ENCODE measurements around the gene PHACTR3. TPM values are rescaled to one million over a fixed set of nuclear protein-coding genes. Genes with fewer than 3 reads are reported as not detected.

Gene PHACTR3
- total RNA-seq, 8 experiments from 2014 or later, result 0.18 to 44.8 (median 26.7) TPM

GRCh38 chr20:59750209-59750840, 146.0 kb downstream of the PHACTR3 start:
- in situ Hi-C loops (cut with MboI; ENCODE audit: low pct_unique_long_range_greater_than_20kb in 2 of 9, low sequenced_read_pairs in 9 of 9, unreplicated experiment in 9 of 9), result loop anchor here in 3 of 9 experiments (10.0 to 25.0 kb wide), 2 partner anchors 156 to 163 kb away; no protein-coding TSS in a partner anchor
- no peak overlapping the region for H3K27ac ChIP-seq
- no peak overlapping the region for H3K4me3 ChIP-seq
- ATAC-seq (replicated peaks in 6 of 8), result peak in 1 of 8 experiments; percentile 0
- H3K4me1 ChIP-seq (replicated peaks in 1 of 2), result peaks cover 45 to 50% of the 10 kb centered on the region in 2 donors
- 40 to 89% (median 67%) methylated on average over 1 to 16 of the region's 21 CpGs; no CpG with 5 or more reads in 4 of the 10 experiments for WGBS, 10 experiments

DNA sequence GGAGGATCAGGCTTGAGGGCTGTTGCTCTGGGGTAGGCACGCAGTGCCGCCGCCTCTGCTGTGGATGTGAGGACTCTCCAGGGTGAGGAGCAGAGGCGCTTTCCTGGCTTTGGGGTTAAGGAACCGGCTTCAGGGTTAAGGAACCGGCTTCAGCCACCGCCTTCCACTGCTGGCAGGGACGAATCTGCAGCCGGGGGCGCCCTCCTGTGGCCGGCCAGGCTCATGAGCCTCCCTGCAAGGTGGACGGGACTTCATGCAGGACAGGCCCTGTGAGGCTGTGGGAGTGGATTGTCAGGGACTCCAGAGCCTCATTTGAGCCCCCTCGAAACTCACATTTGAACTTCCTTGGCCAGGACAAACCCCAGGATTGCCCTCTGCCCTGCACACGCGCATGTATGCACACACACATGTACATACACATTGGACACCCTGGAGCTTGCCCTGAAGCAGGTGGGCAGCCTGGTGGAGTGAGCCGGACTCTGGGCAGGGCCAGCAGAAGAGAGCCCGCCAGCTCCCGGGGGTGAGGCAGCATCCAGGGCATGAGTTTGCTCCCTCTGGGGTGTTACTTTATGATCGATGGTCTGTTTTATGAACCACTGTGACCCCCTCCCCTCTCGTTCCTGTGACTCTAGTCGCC, 146.9 kb downstream of the PHACTR3 start:
- in situ Hi-C loops (cut with MboI; ENCODE audit: low pct_unique_long_range_greater_than_20kb in 2 of 9, low sequenced_read_pairs in 9 of 9, unreplicated experiment in 9 of 9), result loop anchor here in 3 of 9 experiments (10.0 to 25.0 kb wide), 2 partner anchors 156 to 164 kb away; no protein-coding TSS in a partner anchor
- peaks cover 45 to 50% of the 10 kb centered on the region in 2 donors for H3K4me1 ChIP-seq (replicated peaks in 1 of 2)
- peak; percentile 81 to 98 (median 88) for ATAC-seq (replicated peaks in 6 of 8)
- no peak overlapping the region for H3K4me3 ChIP-seq
- WGBS, 10 experiments, result 0 to 59% (median 33%) methylated on average over 1 to 3 of the region's 21 CpGs; no CpG with 5 or more reads in 5 of the 10 experiments
- no peak overlapping the region for H3K27ac ChIP-seq

- in situ Hi-C loops (cut with MboI; ENCODE audit: low pct_unique_long_range_greater_than_20kb in 2 of 9, low sequenced_read_pairs in 9 of 9, unreplicated experiment in 9 of 9), result loop anchor here in 3 of 9 experiments (10.0 to 25.0 kb wide), 2 partner anchors 157 to 165 kb away; no protein-coding TSS in a partner anchor
- Histone ChIP-seq H3K27ac (no peak overlapping the region), H3K4me3 (no peak overlapping the region), H3K4me1 (replicated peaks in 1 of 2) (peaks cover 48 to 55% of the 10 kb centered on the region in 2 donors)
- WGBS, 10 experiments, result 0 to 100% (median 8%) methylated on average over 1 to 4 of the region's 17 CpGs; no CpG with 5 or more reads in 5 of the 10 experiments
- peak in 5 of 8 experiments; percentile 39 to 66 (median 60) for ATAC-seq (replicated peaks in 6 of 8)
Observed at GRCh38 chr20:59752101-59752586, 147.8 kb downstream of the PHACTR3 start.

GRCh38 chr20:59752704-59753460, 148.5 kb downstream of the PHACTR3 start:
- ATAC-seq (replicated peaks in 6 of 8), result peak in 4 of 8 experiments; percentile 4 to 35 (median 20)
- Histone ChIP-seq H3K27ac (peak overlapping the region in 1 of 2 donors; percentile 15), H3K4me1 (replicated peaks in 1 of 2) (peaks cover 49 to 57% of the 10 kb centered on the region in 2 donors), H3K4me3 (no peak overlapping the region)
- in situ Hi-C loops (cut with MboI; ENCODE audit: low pct_unique_long_range_greater_than_20kb in 2 of 9, low sequenced_read_pairs in 9 of 9, unreplicated experiment in 9 of 9), result loop anchor here in 3 of 9 experiments (10.0 to 25.0 kb wide), 2 partner anchors 158 to 166 kb away; no protein-coding TSS in a partner anchor
- 0 to 82% (median 34%) methylated on average over 1 to 13 of the region's 20 CpGs; no CpG with 5 or more reads in 2 of the 10 experiments for WGBS, 10 experiments

- Histone ChIP-seq H3K27ac (no peak overlapping the region), H3K4me3 (no peak overlapping the region), H3K4me1 (replicated peaks in 1 of 2) (peaks cover 46 to 58% of the 10 kb centered on the region in 2 donors)
- in situ Hi-C loops (cut with MboI; ENCODE audit: low pct_unique_long_range_greater_than_20kb in 2 of 9, low sequenced_read_pairs in 9 of 9, unreplicated experiment in 9 of 9), result loop anchor here in 3 of 9 experiments (10.0 to 25.0 kb wide), 2 partner anchors 159 to 167 kb away; no protein-coding TSS in a partner anchor
- ATAC-seq (replicated peaks in 6 of 8), result no peak
- 34 to 77% (median 57%) methylated on average over 3 to 4 of the region's 10 CpGs; no CpG with 5 or more reads in 7 of the 10 experiments for WGBS, 10 experiments
Observed at GRCh38 chr20:59753836-59754235, 149.5 kb downstream of the PHACTR3 start.

DNA sequence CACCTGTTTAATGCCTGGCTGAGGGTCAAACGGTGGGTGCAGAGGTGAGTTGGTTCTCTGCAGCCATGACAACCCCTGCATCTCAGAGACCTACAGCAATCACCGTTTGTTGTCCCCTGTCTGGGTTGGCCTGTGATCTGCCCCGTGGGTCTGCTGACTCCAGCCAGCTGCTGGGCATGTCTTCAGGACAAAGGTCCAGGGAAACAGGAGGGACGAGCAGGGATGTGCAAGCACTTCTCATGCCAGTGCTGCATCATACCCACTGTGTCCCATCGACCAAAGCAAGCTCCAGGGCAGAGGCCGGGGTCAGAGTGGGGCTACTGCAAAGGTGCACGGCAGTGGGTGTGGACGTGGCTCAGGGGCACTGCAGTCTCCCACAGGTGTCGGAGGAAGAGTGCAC, 150.2 kb downstream of the PHACTR3 start:
- no peak overlapping the region for H3K27ac ChIP-seq
- peaks cover 39 to 51% of the 10 kb centered on the region in 2 donors for H3K4me1 ChIP-seq (replicated peaks in 1 of 2)
- 30 to 80% methylated on average over 1 to 6 of the region's 9 CpGs; no CpG with 5 or more reads in 8 of the 10 experiments for WGBS, 10 experiments
- ATAC-seq (replicated peaks in 6 of 8), result no peak
- in situ Hi-C loops (cut with MboI; ENCODE audit: low pct_unique_long_range_greater_than_20kb in 2 of 9, low sequenced_read_pairs in 9 of 9, unreplicated experiment in 9 of 9), result loop anchor here in 3 of 9 experiments (10.0 to 25.0 kb wide), 2 partner anchors 160 to 167 kb away; no protein-coding TSS in a partner anchor
- no peak overlapping the region for H3K4me3 ChIP-seq

DNA sequence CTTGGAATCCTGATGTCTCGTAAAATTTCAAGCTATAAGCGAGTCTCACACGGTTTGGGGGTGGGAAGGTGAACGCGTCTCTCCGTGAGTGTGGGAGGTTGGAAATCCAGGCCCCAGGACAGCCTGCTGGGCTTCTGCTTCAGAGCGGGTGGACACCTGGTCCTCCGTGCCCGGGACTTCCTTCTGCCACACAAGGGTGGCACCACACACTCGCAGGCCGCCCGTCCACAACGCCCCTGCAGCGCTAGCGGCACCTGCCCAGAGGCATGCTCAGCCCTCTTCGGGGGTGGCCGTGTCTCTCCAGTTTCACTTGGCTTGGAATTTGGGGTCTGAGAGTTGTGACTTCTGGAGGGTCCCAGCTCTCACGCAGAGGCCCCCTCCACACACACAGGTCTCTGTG, 151.9 kb downstream of the PHACTR3 start:
- Histone ChIP-seq H3K4me3 (no peak overlapping the region), H3K27ac (no peak overlapping the region), H3K4me1 (replicated peaks in 1 of 2) (peaks cover 27 to 34% of the 10 kb centered on the region in 2 donors)
- in situ Hi-C loops (cut with MboI; ENCODE audit: low pct_unique_long_range_greater_than_20kb in 2 of 9, low sequenced_read_pairs in 9 of 9, unreplicated experiment in 9 of 9), result loop anchor here in 3 of 9 experiments (10.0 to 25.0 kb wide), 2 partner anchors 161 to 169 kb away; no protein-coding TSS in a partner anchor
- ATAC-seq (replicated peaks in 6 of 8), result no peak
- 48 to 93% (median 80%) methylated on average over 1 to 6 of the region's 18 CpGs; no CpG with 5 or more reads in 6 of the 10 experiments for WGBS, 10 experiments

- no peaks in the 10 kb centered on the region for H3K4me1 ChIP-seq (replicated peaks in 1 of 2)
- WGBS, 10 experiments, result 0 to 100% (median 40%) methylated on average over 1 to 2 of the region's 2 CpGs; no CpG with 5 or more reads in 4 of the 10 experiments
- H3K27ac ChIP-seq, result no peak overlapping the region
- in situ Hi-C loops (cut with MboI; ENCODE audit: low pct_unique_long_range_greater_than_20kb in 2 of 9, low sequenced_read_pairs in 9 of 9, unreplicated experiment in 9 of 9), result loop anchor here in 2 of 9 experiments (25.0 kb wide), 1 partner anchor 177 kb away; no protein-coding TSS in a partner anchor
- no peak for ATAC-seq (replicated peaks in 6 of 8)
- no peak overlapping the region for H3K4me3 ChIP-seq
Observed at GRCh38 chr20:59764037-59764436, 159.7 kb downstream of the PHACTR3 start.

DNA sequence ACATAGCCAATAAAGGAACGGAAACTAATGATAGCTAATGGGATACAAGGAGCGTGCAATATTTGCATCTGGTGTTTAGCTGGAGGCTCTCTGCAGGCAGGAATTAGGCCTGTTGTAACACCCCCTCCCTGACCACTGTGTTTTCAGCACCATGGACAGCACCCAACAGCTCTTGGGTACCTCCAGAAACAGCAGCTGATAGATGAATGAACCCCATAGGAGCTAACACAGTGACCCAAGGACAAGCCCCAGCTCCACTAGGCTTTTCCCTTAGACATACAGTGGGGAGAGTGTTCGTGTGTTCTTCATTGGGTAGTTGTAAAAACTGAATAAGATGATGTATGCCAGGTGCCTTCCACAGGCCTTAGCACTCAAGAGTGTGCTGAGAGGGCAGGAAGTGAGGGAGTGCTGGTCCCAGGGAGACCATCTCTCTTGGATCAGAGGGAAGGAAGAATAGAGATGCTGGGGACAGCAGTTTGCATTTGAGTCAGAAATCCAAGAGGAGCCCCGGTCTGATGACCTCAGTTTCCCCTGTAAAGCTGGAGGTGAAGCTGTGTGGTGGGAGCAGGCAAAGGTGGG, 161.3 kb downstream of the PHACTR3 start:
- Histone ChIP-seq H3K27ac (no peak overlapping the region), H3K4me3 (no peak overlapping the region), H3K4me1 (replicated peaks in 1 of 2) (no peaks in the 10 kb centered on the region)
- in situ Hi-C loops (cut with MboI; ENCODE audit: low pct_unique_long_range_greater_than_20kb in 2 of 9, low sequenced_read_pairs in 9 of 9, unreplicated experiment in 9 of 9), result loop anchor here in 2 of 9 experiments (25.0 kb wide), 1 partner anchor 178 kb away; no protein-coding TSS in a partner anchor
- no peak for ATAC-seq (replicated peaks in 6 of 8)
- WGBS, 10 experiments, result 34 to 100% (median 73%) methylated on average over 1 to 4 of the region's 4 CpGs; no CpG with 5 or more reads in 3 of the 10 experiments

- H3K4me1 ChIP-seq (replicated peaks in 1 of 2), result no peaks in the 10 kb centered on the region
- no peak overlapping the region for H3K27ac ChIP-seq
- in situ Hi-C loops (cut with MboI; ENCODE audit: low pct_unique_long_range_greater_than_20kb in 2 of 9, low sequenced_read_pairs in 9 of 9, unreplicated experiment in 9 of 9), result loop anchor here in 2 of 9 experiments (25.0 kb wide), 1 partner anchor 180 kb away; no protein-coding TSS in a partner anchor
- ATAC-seq (replicated peaks in 6 of 8), result no peak
- no peak overlapping the region for H3K4me3 ChIP-seq
Observed at GRCh38 chr20:59767656-59768055, 163.3 kb downstream of the PHACTR3 start.

DNA sequence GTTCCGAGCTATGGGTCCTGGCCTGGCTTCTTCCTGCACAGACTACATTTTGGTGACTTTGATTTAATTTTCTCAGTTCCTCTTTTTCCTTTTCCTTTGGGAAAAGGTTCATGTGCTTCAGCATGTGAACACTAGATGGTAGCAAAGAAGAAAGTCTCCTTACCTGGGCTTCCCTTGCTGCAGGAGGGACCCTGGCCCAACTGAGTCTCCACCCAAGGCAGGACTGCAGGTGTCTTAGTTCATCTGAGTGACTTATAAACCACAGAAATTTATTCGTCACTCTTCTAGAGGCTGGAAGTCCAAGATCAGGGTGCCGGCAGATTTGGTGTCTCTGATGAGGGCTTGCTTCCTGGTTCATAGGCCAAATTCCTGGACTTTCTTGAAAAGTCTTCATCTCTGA, 165.9 kb downstream of the PHACTR3 start:
- 14 to 93% (median 77%) methylated on average over 1 to 3 of the region's 3 CpGs; no CpG with 5 or more reads in 2 of the 10 experiments for WGBS, 10 experiments

GRCh38 chr20:59770851-59771250, 166.5 kb downstream of the PHACTR3 start:
- Histone ChIP-seq H3K4me1 (replicated peaks in 1 of 2) (no peaks in the 10 kb centered on the region), H3K4me3 (no peak overlapping the region), H3K27ac (no peak overlapping the region)
- in situ Hi-C loops (cut with MboI; ENCODE audit: low pct_unique_long_range_greater_than_20kb in 2 of 9, low sequenced_read_pairs in 9 of 9, unreplicated experiment in 9 of 9), result loop anchor here in 2 of 9 experiments (25.0 kb wide), 1 partner anchor 184 kb away; no protein-coding TSS in a partner anchor
- no peak for ATAC-seq (replicated peaks in 6 of 8)
- 28 to 100% (median 73%) methylated on average over 1 to 3 of the region's 7 CpGs; no CpG with 5 or more reads in 6 of the 10 experiments for WGBS, 10 experiments

More for the DNA sequence above, 165.9 kb downstream of the PHACTR3 start:
- ATAC-seq (replicated peaks in 6 of 8), result no peak
- Histone ChIP-seq H3K4me3 (no peak overlapping the region), H3K4me1 (replicated peaks in 1 of 2) (no peaks in the 10 kb centered on the region), H3K27ac (no peak overlapping the region)
- in situ Hi-C loops (cut with MboI; ENCODE audit: low pct_unique_long_range_greater_than_20kb in 2 of 9, low sequenced_read_pairs in 9 of 9, unreplicated experiment in 9 of 9), result loop anchor here in 2 of 9 experiments (25.0 kb wide), 1 partner anchor 183 kb away; no protein-coding TSS in a partner anchor

Measured in motor neuron (in vitro differentiated cells).